ENCODE measurements around the gene IRX2.

IRX2 gene

GRCh38 chr5:2746561-2747032, 4.9 kb downstream of the IRX2 start:
- H3K36me3 ChIP-seq (ENCODE audit: insufficient read depth, insufficient read length, low read length), result peaks cover 67% of the 10 kb centered on the region
- H3K4me3 ChIP-seq (ENCODE audit: insufficient read length, low read depth), result no peak overlapping the region
- TF ChIP-seq SUZ12 (IDR thresholded peaks at IDR 0.05; ENCODE audit: extremely low read depth, insufficient read depth, insufficient read length) (no peak), ZNF274 (IDR thresholded peaks at IDR 0.05; ENCODE audit: low read depth, low read length) (no peak), YY1 (IDR thresholded peaks at IDR 0.05; ENCODE audit: insufficient read depth, insufficient read length) (no peak)
- H3K27me3 ChIP-seq (ENCODE audit: insufficient read depth, insufficient read length), result no peaks in the 10 kb centered on the region
- H3K4me1 ChIP-seq (ENCODE audit: insufficient read depth, insufficient read length), result no peaks in the 10 kb centered on the region
- DNase-seq (ENCODE audit: low read depth, low spot score), result no peak
- no peak overlapping the region for H3K9ac ChIP-seq (ENCODE audit: insufficient read length, low read depth)
- peaks cover 36% of the 10 kb centered on the region; the same call in 1 of the 2 replicates for H3K9me3 ChIP-seq (ENCODE audit: insufficient read depth, low read length)

GRCh38 chr5:2744485-2744884, 7.0 kb downstream of the IRX2 start:
- no peaks in the 10 kb centered on the region for H3K27me3 ChIP-seq (ENCODE audit: insufficient read depth, insufficient read length)

GRCh38 chr5:2742921-2743679, 8.4 kb downstream of the IRX2 start:
- peaks cover 4% of the 10 kb centered on the region for H3K27me3 ChIP-seq (ENCODE audit: insufficient read depth, insufficient read length)
- TF ChIP-seq SUZ12 (IDR thresholded peaks at IDR 0.05; ENCODE audit: extremely low read depth, insufficient read depth, insufficient read length) (no peak), ZNF274 (IDR thresholded peaks at IDR 0.05; ENCODE audit: low read depth, low read length) (no peak)
- H3K36me3 ChIP-seq (ENCODE audit: insufficient read depth, insufficient read length, low read length), result peaks cover 50% of the 10 kb centered on the region
- no peak overlapping the region for H3K4me3 ChIP-seq (ENCODE audit: insufficient read length, low read depth)
- peaks cover 17% of the 10 kb centered on the region; the same call in 1 of the 2 replicates for H3K9me3 ChIP-seq (ENCODE audit: insufficient read depth, low read length)
- no peaks in the 10 kb centered on the region for H3K4me1 ChIP-seq (ENCODE audit: insufficient read depth, insufficient read length)
- H3K9ac ChIP-seq (ENCODE audit: insufficient read length, low read depth), result no peak overlapping the region
- DNase-seq (ENCODE audit: low read depth, low spot score), result no peak

More at GRCh38 chr5:2744485-2744884, 7.0 kb downstream of the IRX2 start:
- no peak for TF ChIP-seq SUZ12 (IDR thresholded peaks at IDR 0.05; ENCODE audit: extremely low read depth, insufficient read depth, insufficient read length)
- no peak for TF ChIP-seq ZNF274 (IDR thresholded peaks at IDR 0.05; ENCODE audit: low read depth, low read length)
- TF ChIP-seq YY1 (IDR thresholded peaks at IDR 0.05; ENCODE audit: insufficient read depth, insufficient read length), result no peak
- no peak overlapping the region for H3K4me3 ChIP-seq (ENCODE audit: insufficient read length, low read depth)
- no peak overlapping the region for H3K9ac ChIP-seq (ENCODE audit: insufficient read length, low read depth)
- H3K9me3 ChIP-seq (ENCODE audit: insufficient read depth, low read length), result peaks cover 31% of the 10 kb centered on the region; the same call in 1 of the 2 replicates
- H3K36me3 ChIP-seq (ENCODE audit: insufficient read depth, insufficient read length, low read length), result peaks cover 64% of the 10 kb centered on the region
- no peak for DNase-seq (ENCODE audit: low read depth, low spot score)
- no peaks in the 10 kb centered on the region for H3K4me1 ChIP-seq (ENCODE audit: insufficient read depth, insufficient read length)

GRCh38 chr5:2741956-2742355, 9.5 kb downstream of the IRX2 start:
- TF ChIP-seq ZNF274 (IDR thresholded peaks at IDR 0.05; ENCODE audit: low read depth, low read length) (no peak), YY1 (IDR thresholded peaks at IDR 0.05; ENCODE audit: insufficient read depth, insufficient read length) (no peak), SUZ12 (IDR thresholded peaks at IDR 0.05; ENCODE audit: extremely low read depth, insufficient read depth, insufficient read length) (no peak)

GRCh38 chr5:2740876-2741555, 10.5 kb downstream of the IRX2 start:
- no peak overlapping the region for H3K4me3 ChIP-seq (ENCODE audit: insufficient read length, low read depth)
- peaks cover 4% of the 10 kb centered on the region for H3K27me3 ChIP-seq (ENCODE audit: insufficient read depth, insufficient read length)
- H3K36me3 ChIP-seq (ENCODE audit: insufficient read depth, insufficient read length, low read length), result peaks cover 29% of the 10 kb centered on the region

More at GRCh38 chr5:2741956-2742355, 9.5 kb downstream of the IRX2 start:
- Histone ChIP-seq H3K36me3 (ENCODE audit: insufficient read depth, insufficient read length, low read length) (peaks cover 39% of the 10 kb centered on the region), H3K4me3 (ENCODE audit: insufficient read length, low read depth) (no peak overlapping the region), H3K27me3 (ENCODE audit: insufficient read depth, insufficient read length) (peaks cover 4% of the 10 kb centered on the region), H3K9me3 (ENCODE audit: insufficient read depth, low read length) (peaks cover 7% of the 10 kb centered on the region; the same call in 1 of the 2 replicates), H3K9ac (ENCODE audit: insufficient read length, low read depth) (no peak overlapping the region), H3K4me1 (ENCODE audit: insufficient read depth, insufficient read length) (no peaks in the 10 kb centered on the region)
- DNase-seq (ENCODE audit: low read depth, low spot score), result no peak

GRCh38 chr5:2740051-2740875, 11.2 kb downstream of the IRX2 start:
- TF ChIP-seq YY1 (IDR thresholded peaks at IDR 0.05; ENCODE audit: insufficient read depth, insufficient read length) (no peak), SUZ12 (IDR thresholded peaks at IDR 0.05; ENCODE audit: extremely low read depth, insufficient read depth, insufficient read length) (no peak), ZNF274 (IDR thresholded peaks at IDR 0.05; ENCODE audit: low read depth, low read length) (no peak)
- DNase-seq (ENCODE audit: low read depth, low spot score), result no peak
- Histone ChIP-seq H3K4me1 (ENCODE audit: insufficient read depth, insufficient read length) (no peaks in the 10 kb centered on the region), H3K9me3 (ENCODE audit: insufficient read depth, low read length) (no peaks in the 10 kb centered on the region; the same call in 1 of the 2 replicates), H3K4me3 (ENCODE audit: insufficient read length, low read depth) (no peak overlapping the region), H3K9ac (ENCODE audit: insufficient read length, low read depth) (peak overlapping the region; percentile 21), H3K27me3 (ENCODE audit: insufficient read depth, insufficient read length) (peaks cover 4% of the 10 kb centered on the region), H3K36me3 (ENCODE audit: insufficient read depth, insufficient read length, low read length) (peaks cover 24% of the 10 kb centered on the region)

More at GRCh38 chr5:2740876-2741555, 10.5 kb downstream of the IRX2 start:
- H3K4me1 ChIP-seq (ENCODE audit: insufficient read depth, insufficient read length), result no peaks in the 10 kb centered on the region
- no peaks in the 10 kb centered on the region; the same call in 1 of the 2 replicates for H3K9me3 ChIP-seq (ENCODE audit: insufficient read depth, low read length)
- H3K9ac ChIP-seq (ENCODE audit: insufficient read length, low read depth), result no peak overlapping the region
- no peak for DNase-seq (ENCODE audit: low read depth, low spot score)
- TF ChIP-seq SUZ12 (IDR thresholded peaks at IDR 0.05; ENCODE audit: extremely low read depth, insufficient read depth, insufficient read length), result no peak
